H1 (cell line): ENCODE data around the gene BBX. TPM values are rescaled to one million over a fixed set of nuclear protein-coding genes. Genes with fewer than 3 reads are reported as not detected.

Experiments used
- CTCF ChIA-PET: fragments of 300-600 bp; sonication (Branson Sonifier 250); formaldehyde crosslinking; loops from one replicate; lab custom pipeline; 2021; ENCODE audit not compliant: partially characterized antibody; lab: Charles Lee
- POLR2A ChIA-PET: fragments of 300-600 bp; sonication (Branson Sonifier 250); formaldehyde crosslinking; loops from one replicate; lab custom pipeline; 2021; ENCODE audit warnings: inconsistent platforms; ENCODE audit not compliant: partially characterized antibody; lab: Charles Lee
- DNase-seq, 2 experiments: peaks; one replicate each; pipeline versions ENCODE4 v3.0.0 to v3.0.0-alpha.2; 2010 to 2022; ENCODE audit warnings: low spot score in 2 of 2, low read depth in 1 of 2, mixed read lengths in 1 of 2
- FAIRE-seq: peaks from 2 replicates; lab custom pipeline; 2011; peaks lifted over from hg19 to GRCh38; lab: Jason Lieb, UNC
- H2AFZ ChIP-seq: 2 replicates; pipeline ENCODE4 v1.8.1; 2012; ENCODE audit warnings: low read length, inconsistent platforms
- H2AK5ac ChIP-seq: 2 replicates; pipeline ENCODE4 v1.6.1; 2013; ENCODE audit warnings: low read depth, low read length
- H2BK120ac ChIP-seq: replicated peaks from 2 replicates; pipeline ENCODE3; 2013; ENCODE audit warnings: low read depth, low read length, inconsistent platforms
- H2BK12ac ChIP-seq: 2 replicates; pipeline ENCODE4 v1.6.1; 2013; ENCODE audit warnings: low read depth, low read length
- H2BK15ac ChIP-seq: 2 replicates; pipeline ENCODE4 v1.6.1; 2013; ENCODE audit warnings: low read length
- H2BK20ac ChIP-seq: 2 replicates; pipeline ENCODE4 v1.6.1; 2013; ENCODE audit warnings: low read length
- H2BK5ac ChIP-seq: 2 replicates; pipeline ENCODE4 v1.6.1; 2013; ENCODE audit warnings: low read depth, low read length
- H3K14ac ChIP-seq: 2 replicates; pipeline ENCODE4 v1.6.1; 2013; ENCODE audit warnings: inconsistent platforms; ENCODE audit not compliant: insufficient read length
- H3K18ac ChIP-seq: 2 replicates; pipeline ENCODE4 v1.6.1; 2013; ENCODE audit warnings: low read length; ENCODE audit errors: extremely low read depth
- H3K23ac ChIP-seq: 2 replicates; pipeline ENCODE4 v1.6.1; 2013; ENCODE audit warnings: inconsistent platforms; ENCODE audit not compliant: insufficient read length
- H3K23me2 ChIP-seq: 2 replicates; pipeline ENCODE4 v1.6.1; 2013; ENCODE audit warnings: low read depth, low read length
- H3K27ac ChIP-seq: 2 replicates; pipeline ENCODE4 v1.6.1; 2011; ENCODE audit warnings: low read depth, low read length, inconsistent platforms
- H3K27me3 ChIP-seq, 4 experiments: replicated peaks in 1 of 4; 1 replicate in 1 of 4; 2 replicates in 3 of 4; pipeline versions ENCODE4 v1.6.1 to v1.8.1; 2011 to 2013; ENCODE audit warnings: low read length in 3 of 4, mild to moderate bottlenecking in 3 of 4, inconsistent platforms in 2 of 4, mixed read lengths in 2 of 4, moderate library complexity in 1 of 4; ENCODE audit not compliant: control insufficient read depth in 3 of 4, insufficient read depth in 3 of 4; ENCODE audit errors: extremely low read depth in 1 of 4
- H3K36me3 ChIP-seq, 4 experiments: 2 replicates each; pipeline versions ENCODE4 v1.6.1 to v1.8.1; 2011 to 2013; ENCODE audit warnings: mild to moderate bottlenecking in 4 of 4, low read length in 3 of 4, moderate library complexity in 2 of 4, control low read depth in 1 of 4, inconsistent platforms in 1 of 4; ENCODE audit not compliant: insufficient read depth in 4 of 4, control insufficient read depth in 2 of 4
- H3K4ac ChIP-seq: replicated peaks from 2 replicates; pipeline ENCODE3; 2013; ENCODE audit warnings: low read length, low read depth, mixed read lengths, inconsistent platforms; ENCODE audit not compliant: insufficient read length
- H3K4me1 ChIP-seq, 4 experiments: replicated peaks in 1 of 4; 1 replicate in 1 of 4; 2 replicates in 3 of 4; pipeline versions ENCODE4 v1.6.1 to v1.8.1; 2011 to 2013; ENCODE audit warnings: low read length in 3 of 4, inconsistent platforms in 2 of 4, mixed read lengths in 1 of 4; ENCODE audit not compliant: insufficient read depth in 4 of 4, control insufficient read depth in 3 of 4
- H3K4me2 ChIP-seq, 2 experiments: 2 replicates each; pipeline versions ENCODE4 v1.6.1 to v1.8.1; 2011 to 2013; ENCODE audit warnings: low read depth in 2 of 2, low read length in 2 of 2, control low read depth in 1 of 2, inconsistent platforms in 1 of 2, mild to moderate bottlenecking in 1 of 2; ENCODE audit not compliant: insufficient read depth in 1 of 2
- H3K4me3 ChIP-seq, 4 experiments: fragments of 200-600, 300-600 bp in 1 of 4; sonication (generic), shearing (Covaris generic), sonication (Bioruptor Twin) in 1 of 4; 2 replicates each; pipeline versions ENCODE4 v1.5.1 to v1.8.1; 2011 to 2016; ENCODE audit warnings: low read length in 4 of 4, low read depth in 3 of 4, control low read depth in 2 of 4, inconsistent platforms in 2 of 4, mild to moderate bottlenecking in 2 of 4, mixed read lengths in 1 of 4, moderate library complexity in 1 of 4; ENCODE audit not compliant: insufficient read depth in 2 of 4; ENCODE audit errors: extremely low read depth in 1 of 4
- H3K56ac ChIP-seq: replicated peaks from 2 replicates; pipeline ENCODE3; 2013; ENCODE audit warnings: low read depth, mild to moderate bottlenecking, mixed read lengths, low read length, inconsistent platforms; ENCODE audit not compliant: insufficient read length
- H3K79me1 ChIP-seq: 2 replicates; pipeline ENCODE4 v1.6.1; 2013; ENCODE audit warnings: low read depth, low read length, control low read depth
- H3K79me2 ChIP-seq, 2 experiments: 2 replicates each; pipeline versions ENCODE4 v1.6.1 to v1.8.1; 2012 to 2013; ENCODE audit warnings: low read length in 2 of 2, mild to moderate bottlenecking in 2 of 2, inconsistent platforms in 1 of 2; ENCODE audit not compliant: insufficient read depth in 2 of 2, control insufficient read depth in 1 of 2
- H3K9ac ChIP-seq, 4 experiments: replicated peaks in 1 of 4; 1 replicate in 1 of 4; 2 replicates in 3 of 4; pipeline versions ENCODE4 v1.6.1 to v1.8.1; 2011 to 2013; ENCODE audit warnings: low read depth in 3 of 4, low read length in 3 of 4, control low read depth in 2 of 4, mild to moderate bottlenecking in 2 of 4, moderate library complexity in 2 of 4, inconsistent platforms in 1 of 4; ENCODE audit errors: extremely low read depth in 1 of 4
- H3K9me3 ChIP-seq, 2 experiments: 2 replicates each; pipeline versions ENCODE4 v1.6.1 to v1.8.1; 2012 to 2013; ENCODE audit warnings: mild to moderate bottlenecking in 2 of 2, moderate library complexity in 2 of 2, control low read depth in 1 of 2, inconsistent platforms in 1 of 2, low read depth in 1 of 2, low read length in 1 of 2, mixed read lengths in 1 of 2; ENCODE audit not compliant: insufficient read depth in 2 of 2
- H4K20me1 ChIP-seq, 2 experiments: replicated peaks in 1 of 2; 2 replicates each; pipeline versions ENCODE3 to v1.8.1; 2011 to 2013; ENCODE audit warnings: inconsistent platforms in 2 of 2, low read length in 2 of 2, mild to moderate bottlenecking in 1 of 2; ENCODE audit not compliant: insufficient read depth in 2 of 2, control insufficient read depth in 1 of 2
- H4K5ac ChIP-seq: 2 replicates; pipeline ENCODE4 v1.6.1; 2013; ENCODE audit warnings: low read length, low read depth, mixed read lengths, inconsistent platforms; ENCODE audit not compliant: insufficient read length
- H4K8ac ChIP-seq: 2 replicates; pipeline ENCODE4 v1.8.0; 2013; ENCODE audit warnings: mild to moderate bottlenecking, moderate library complexity, low read length, inconsistent platforms; ENCODE audit not compliant: insufficient read depth; ENCODE audit errors: extremely low read depth
- H4K91ac ChIP-seq: replicated peaks from 2 replicates; pipeline ENCODE3; 2013; ENCODE audit warnings: low read length, mixed read lengths, inconsistent platforms; ENCODE audit not compliant: insufficient read length
- CEBPB ChIP-seq: IDR thresholded peaks from 2 replicates; pipeline ENCODE4 v1.6.1; 2012; ENCODE audit warnings: low read depth, low read length
- FOSL1 ChIP-seq: IDR thresholded peaks from 2 replicates; pipeline ENCODE4 v1.6.1; 2011; ENCODE audit warnings: mild to moderate bottlenecking, low read depth, low read length, moderate library complexity; ENCODE audit not compliant: insufficient read depth
- MAFK ChIP-seq: IDR thresholded peaks from 2 replicates; pipeline ENCODE4 v1.6.1; 2012; ENCODE audit warnings: low read depth, mild to moderate bottlenecking, improper control_type of control experiment, low read length
- NRF1 ChIP-seq: IDR thresholded peaks from 2 replicates; pipeline ENCODE4 v1.6.1; 2011; ENCODE audit warnings: mild to moderate bottlenecking, low read depth, low read length, improper control_type of control experiment
- POU5F1 ChIP-seq: IDR thresholded peaks from 2 replicates; pipeline ENCODE4 v1.6.1; 2011; ENCODE audit warnings: low read depth, mild to moderate bottlenecking, low read length, moderate library complexity
- SIN3A ChIP-seq, 2 experiments: IDR thresholded peaks in 1 of 2; conservative IDR thresholded peaks in 1 of 2; 2 replicates each; pipeline ENCODE4 v1.6.1; 2011 to 2012; ENCODE audit warnings: low read length in 2 of 2, improper control_type of control experiment in 1 of 2, low read depth in 1 of 2, mild to moderate bottlenecking in 1 of 2
- WGBS, 2 experiments: shearing (Covaris generic) in 1 of 2; methylation state at CpG; one replicate each; pipeline versions ENCODE4 v1.1.6 to v1.1.7; 2013 to 2015; ENCODE audit warnings: low lambda C conversion rate in 2 of 2, mixed read lengths in 2 of 2, inconsistent platforms in 1 of 2, low coverage in 1 of 2, missing lambda C conversion rate in 1 of 2; ENCODE audit not compliant: insufficient replicate concordance in 2 of 2, insufficient coverage in 1 of 2, insufficient read length in 1 of 2; ENCODE audit errors: extremely low coverage in 1 of 2, missing lambda C conversion rate in 1 of 2; 5-methylcytosine and 5-hydroxymethylcytosine counted together
- polyA plus RNA-seq, 7 experiments: library from polyadenylated mRNA; depleted of rRNA in 3 of 7; stranded (reverse) in 5 of 7; unstranded in 2 of 7; fragments of >200 nt in 5 of 7; fragments of 200-250 nt in 2 of 7; gene quantifications; 1 replicate in 5 of 7; 2 replicates in 1 of 7; 4 replicates in 1 of 7; pipeline versions ENCODE4 v1.2.1 to v1.2.3, GENCODE V29; 2011 to 2013; ENCODE audit warnings: missing spikeins in 2 of 7, mixed read lengths in 2 of 7
- total RNA-seq: library from RNA; stranded (reverse); fragmentation: NEBNext Ultra II Directional; extraction: Animal tissue kit (Norgen Biotek cat#: 25700); gene quantifications from 2 replicates; pipeline ENCODE4 v1.2.1, GENCODE V29; 2021

The BBX gene
- total and polyA plus RNA-seq, 2 of the 8 experiments (the other 6 are each of a cell fraction or from before 2014, with no cell fraction given) = 11.0 to 42.5 TPM

DNA sequence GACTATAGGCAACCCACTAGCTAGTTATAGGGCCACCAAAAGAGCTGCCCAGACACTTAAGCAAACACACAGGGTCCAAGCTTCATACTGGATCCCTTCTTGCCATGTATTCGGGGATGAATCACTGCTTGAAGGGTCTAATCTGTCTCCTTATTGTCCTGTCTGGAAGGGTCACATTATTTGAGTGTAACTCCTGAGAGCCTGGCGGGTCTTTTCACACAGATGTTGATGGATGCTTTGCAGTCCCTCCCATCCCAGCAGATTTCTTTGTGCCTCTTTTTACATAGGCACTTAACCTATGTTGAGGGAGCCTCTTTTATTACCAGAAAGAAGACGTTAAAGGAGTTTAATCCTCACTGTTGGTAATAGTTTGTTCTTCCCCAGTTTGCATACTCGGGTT, 56.6 kb downstream of the BBX start:
- ChIA-PET POLR2A (interaction anchor here (1.2 kb wide), 1 partner anchor 148 kb away, joined by 3 read pairs; no protein-coding TSS in a partner anchor), CTCF (interaction anchor here (0.6 to 3.3 kb wide), 17 partner anchors 10 to 307 kb away, joined by 3 to 15 read pairs (median 3); no protein-coding TSS in a partner anchor)
- no peaks in the 10 kb centered on the region for H3K23me2 ChIP-seq
- no peak overlapping the region for H3K56ac ChIP-seq
- no peak overlapping the region for H2BK120ac ChIP-seq
- H3K9ac ChIP-seq = no peak overlapping the region
- H3K4me3 ChIP-seq = no peak overlapping the region
- no peaks in the 10 kb centered on the region for H3K27me3 ChIP-seq
- H3K4me2 ChIP-seq = no peak overlapping the region; a peak in 1 of 4 replicates
- H3K23ac ChIP-seq = no peak overlapping the region
- no peak overlapping the region for H4K91ac ChIP-seq
- no peak overlapping the region for H3K18ac ChIP-seq
- H3K9me3 ChIP-seq = no peaks in the 10 kb centered on the region
- H2AK5ac ChIP-seq = no peak overlapping the region
- peaks cover 0 to 3% of the 10 kb centered on the region in 2 experiments for H4K20me1 ChIP-seq
- no peak overlapping the region for H4K5ac ChIP-seq
- H3K27ac ChIP-seq = no peak overlapping the region
- H2BK5ac ChIP-seq = no peak overlapping the region
- WGBS, 2 experiments = 65% methylated on average over 4 of the region's 4 CpGs; no CpG with 5 or more reads in 1 of the 2 experiments
- H2BK12ac ChIP-seq = no peak overlapping the region
- H3K4me1 ChIP-seq = peaks cover 2 to 13% (median 10%) of the 10 kb centered on the region in 4 experiments; a peak in 4 of 7 replicates
- no peak overlapping the region for H3K14ac ChIP-seq
- no peak overlapping the region for H4K8ac ChIP-seq
- no peak for DNase-seq
- no peak overlapping the region for H2BK15ac ChIP-seq
- H3K36me3 ChIP-seq = no peaks in the 10 kb centered on the region
- no peak overlapping the region for H2AFZ ChIP-seq
- H3K79me2 ChIP-seq = peaks cover 0 to 6% of the 10 kb centered on the region in 2 experiments; a peak in 2 of 4 replicates
- H3K4ac ChIP-seq = no peak overlapping the region
- FAIRE-seq = no peak
- no peaks in the 10 kb centered on the region for H3K79me1 ChIP-seq
- TF ChIP-seq MAFK = no peak
- TF ChIP-seq NRF1 = no peak
- TF ChIP-seq POU5F1 = no peak
- TF ChIP-seq SIN3A (conservative IDR thresholded peaks at IDR 0.05 in 1 of 2, IDR thresholded peaks at IDR 0.05 in 1 of 2; ENCODE audit: low read depth in 1 of 2, low read length in 2 of 2) = no peak
- no peak for TF ChIP-seq FOSL1
- TF ChIP-seq CEBPB = no peak
- no peak overlapping the region for H2BK20ac ChIP-seq
